DMS53 (cell line): ENCODE data around the gene RTP2.
A peak's percentile ranks its signal among the peaks of the same experiment; 100 is the strongest.

Experiments used
- DNase-seq: peaks from one replicate; lab custom pipeline; 2025; lab: John Stamatoyannopoulos, UW

The RTP2 gene, protein sequence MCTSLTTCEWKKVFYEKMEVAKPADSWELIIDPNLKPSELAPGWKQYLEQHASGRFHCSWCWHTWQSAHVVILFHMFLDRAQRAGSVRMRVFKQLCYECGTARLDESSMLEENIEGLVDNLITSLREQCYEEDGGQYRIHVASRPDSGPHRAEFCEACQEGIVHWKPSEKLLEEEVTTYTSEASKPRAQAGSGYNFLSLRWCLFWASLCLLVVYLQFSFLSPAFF

GRCh38 chr3:187702507-187703033 lies at the start of gene RTP2:
TSS of gene RTP2 (minus strand) at chr3:187702557. CDS start at chr3:187702128, 429 bp downstream.
- DNase-seq, result no peak

DNA sequence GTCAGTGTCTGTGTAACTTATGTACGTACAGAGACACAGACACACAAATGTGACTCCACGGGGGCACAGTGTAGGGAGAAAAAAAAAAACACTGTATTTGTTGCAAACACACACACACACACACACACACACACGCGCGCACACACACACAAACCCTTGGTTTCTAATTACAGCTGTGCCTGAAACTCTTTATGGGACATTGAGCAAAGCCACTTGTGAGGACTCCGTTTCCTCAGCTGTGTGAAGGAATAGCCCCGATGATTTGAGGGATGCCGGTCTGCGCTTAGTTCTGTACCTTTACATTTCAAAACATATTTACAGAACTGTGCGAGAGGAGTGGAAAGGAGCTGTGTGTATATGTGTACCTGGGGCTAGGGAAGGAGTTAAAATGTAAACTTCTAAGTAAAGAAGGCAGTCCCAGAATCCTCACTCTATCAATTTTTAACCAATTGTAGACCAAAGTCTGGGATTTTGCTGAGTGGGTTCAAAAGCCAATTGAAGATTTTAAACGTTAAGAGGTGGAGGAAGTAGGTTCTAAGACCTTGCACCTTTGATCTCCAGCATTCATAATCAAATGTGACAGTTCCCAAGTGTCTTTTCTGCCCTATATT lies 48.3 kb upstream of the RTP2 start:
- peak; percentile 86 for DNase-seq

GRCh38 chr3:187750006-187750512 lies 47.7 kb upstream of the RTP2 start:
- peak; percentile 97 for DNase-seq

DNA sequence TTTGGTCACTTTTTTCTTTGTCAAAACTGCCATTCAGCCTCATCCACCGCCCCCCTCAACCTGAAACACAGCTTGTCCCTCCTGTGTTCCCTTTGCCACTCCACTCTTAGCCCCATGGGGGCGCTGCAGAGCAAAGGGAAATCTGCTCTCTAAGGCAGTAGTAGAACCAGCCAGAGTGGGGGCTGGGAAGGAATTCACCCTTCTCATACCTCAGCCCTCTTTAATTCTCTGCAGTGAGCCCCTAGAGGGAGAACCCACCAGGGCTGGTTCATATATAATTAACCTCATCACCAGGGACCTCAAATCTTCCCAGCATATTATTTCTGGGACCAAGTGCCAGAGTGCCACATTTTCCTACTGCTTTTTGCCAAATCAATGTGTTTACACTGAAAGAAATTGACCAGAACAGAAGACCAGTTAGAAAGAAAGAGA lies 45.7 kb upstream of the RTP2 start:
- peak; percentile 88 for DNase-seq

DNA sequence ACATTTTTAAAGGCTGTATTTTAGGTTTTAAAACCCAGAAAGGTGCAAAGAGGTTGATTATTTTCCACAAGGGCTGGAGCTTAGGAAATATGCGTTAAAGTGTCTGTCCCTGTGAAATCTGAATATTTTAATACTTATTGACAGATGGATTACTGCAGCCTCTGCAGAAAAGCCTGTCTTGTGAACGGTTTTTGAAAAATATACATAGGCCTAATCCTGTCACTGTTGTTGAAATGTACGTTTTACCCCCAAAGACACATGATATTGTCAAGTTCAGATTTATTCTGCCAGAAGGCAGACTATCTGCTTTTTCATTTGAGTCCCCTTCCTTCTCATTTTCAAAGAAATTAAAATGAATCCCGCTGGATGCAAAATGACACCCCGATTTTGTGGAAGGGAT lies 45.1 kb upstream of the RTP2 start:
- peak; percentile 8 for DNase-seq

DNA sequence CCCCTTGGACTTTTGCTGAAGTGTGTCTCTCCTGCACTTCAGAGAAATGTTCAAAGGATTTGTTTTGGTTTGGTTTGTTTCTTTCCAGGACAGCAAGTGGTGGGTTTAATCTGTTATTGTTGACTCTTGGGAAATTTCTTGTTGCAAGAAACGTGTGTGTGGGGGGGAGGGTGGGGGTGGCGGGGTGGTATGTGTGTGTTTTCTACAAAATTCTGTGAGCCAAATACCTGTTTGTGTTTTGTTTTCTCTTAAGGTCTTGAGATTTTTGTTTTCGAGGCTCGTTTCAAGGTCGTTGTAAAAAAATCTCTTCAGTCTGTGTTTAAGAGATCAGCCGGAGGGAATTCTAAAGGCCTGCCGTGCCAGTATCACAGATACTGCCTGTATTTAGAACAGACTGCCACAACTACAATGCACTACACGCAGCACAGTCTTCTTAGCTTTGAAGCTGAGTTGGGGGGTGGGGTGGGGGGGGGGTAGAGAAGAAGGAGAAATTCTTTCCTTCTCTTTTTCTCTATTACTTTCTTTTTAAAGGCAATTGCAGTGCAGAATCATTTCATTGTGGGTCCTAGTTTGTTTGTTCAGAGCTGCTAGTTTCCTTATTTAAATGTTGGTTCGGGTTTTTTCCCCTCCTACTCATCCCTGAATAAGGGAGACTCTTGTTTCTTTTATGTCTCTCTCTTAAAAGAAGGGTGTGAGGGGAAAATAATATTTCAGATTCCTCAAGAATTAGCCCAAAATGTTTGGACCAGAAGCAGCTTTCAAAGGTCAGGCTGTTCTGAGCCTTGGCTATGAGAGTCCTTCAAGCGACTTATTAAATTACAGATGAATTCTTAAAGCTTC lies 44.3 kb upstream of the RTP2 start:
- peak; percentile 59 for DNase-seq

GRCh38 chr3:187746059-187746441 lies 43.7 kb upstream of the RTP2 start:
- DNase-seq, result no peak

- peak; percentile 94 for DNase-seq
These were observed 43.1 kb upstream of the RTP2 start, which contains the start of gene BCL6 for GRCh38 chr3:187745201-187746058. TSS of gene BCL6 (minus strand) at chr3:187745468. CDS start at chr3:187733693, 11,775 bp downstream.

DNA sequence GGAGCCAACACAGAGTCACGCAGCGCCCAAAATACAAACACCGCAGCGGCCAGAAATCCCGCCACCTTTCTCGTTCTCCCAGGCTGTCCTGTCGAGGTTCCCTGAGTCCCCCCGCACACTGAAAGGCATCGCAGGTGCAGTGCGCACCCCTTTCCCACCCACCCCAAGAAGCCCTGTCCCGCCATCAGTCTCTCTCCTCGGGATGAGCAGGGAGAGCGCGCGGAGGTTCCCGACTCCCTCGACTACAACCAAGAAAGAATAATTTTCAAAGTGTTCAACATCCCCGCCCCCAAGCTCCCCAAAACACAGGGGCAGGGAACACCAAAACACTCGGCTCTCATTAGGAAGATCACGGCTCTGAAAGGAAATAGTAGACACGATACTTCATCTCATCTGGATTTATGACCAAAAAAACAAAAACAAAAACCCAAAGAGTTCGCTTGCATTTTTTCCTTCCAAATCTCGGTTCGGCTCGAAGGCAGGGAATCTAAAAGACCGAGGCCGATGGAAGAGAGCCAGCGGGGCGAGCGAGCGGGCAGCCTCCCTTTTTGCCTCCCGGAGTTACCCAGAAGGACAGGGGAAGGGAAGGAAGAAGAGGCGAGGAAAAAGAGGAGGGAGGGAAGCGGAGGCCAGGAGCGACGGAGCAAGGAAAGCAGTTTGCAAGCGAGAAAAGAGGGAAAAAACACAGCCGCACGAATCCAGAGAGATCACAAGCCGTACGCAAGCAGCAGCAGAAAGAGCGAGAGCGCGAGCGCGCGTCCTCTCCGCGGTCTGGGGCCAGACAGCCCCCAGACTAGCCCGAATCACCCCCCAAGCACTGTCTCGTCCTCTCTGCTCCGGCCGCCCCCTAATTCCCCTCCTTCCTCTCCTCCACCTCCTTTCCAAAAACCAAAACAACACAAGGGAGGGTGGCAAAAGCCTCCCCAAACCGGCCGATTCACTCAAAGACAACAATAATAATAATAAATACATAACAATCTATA lies 42.1 kb upstream of the RTP2 start:
- DNase-seq, result peak; percentile 67

GRCh38 chr3:187743195-187744141 lies 41.1 kb upstream of the RTP2 start:
- peak; percentile 46 for DNase-seq

- DNase-seq, result no peak
These were observed 40.2 kb upstream of the RTP2 start for GRCh38 chr3:187742351-187743171.

DNA sequence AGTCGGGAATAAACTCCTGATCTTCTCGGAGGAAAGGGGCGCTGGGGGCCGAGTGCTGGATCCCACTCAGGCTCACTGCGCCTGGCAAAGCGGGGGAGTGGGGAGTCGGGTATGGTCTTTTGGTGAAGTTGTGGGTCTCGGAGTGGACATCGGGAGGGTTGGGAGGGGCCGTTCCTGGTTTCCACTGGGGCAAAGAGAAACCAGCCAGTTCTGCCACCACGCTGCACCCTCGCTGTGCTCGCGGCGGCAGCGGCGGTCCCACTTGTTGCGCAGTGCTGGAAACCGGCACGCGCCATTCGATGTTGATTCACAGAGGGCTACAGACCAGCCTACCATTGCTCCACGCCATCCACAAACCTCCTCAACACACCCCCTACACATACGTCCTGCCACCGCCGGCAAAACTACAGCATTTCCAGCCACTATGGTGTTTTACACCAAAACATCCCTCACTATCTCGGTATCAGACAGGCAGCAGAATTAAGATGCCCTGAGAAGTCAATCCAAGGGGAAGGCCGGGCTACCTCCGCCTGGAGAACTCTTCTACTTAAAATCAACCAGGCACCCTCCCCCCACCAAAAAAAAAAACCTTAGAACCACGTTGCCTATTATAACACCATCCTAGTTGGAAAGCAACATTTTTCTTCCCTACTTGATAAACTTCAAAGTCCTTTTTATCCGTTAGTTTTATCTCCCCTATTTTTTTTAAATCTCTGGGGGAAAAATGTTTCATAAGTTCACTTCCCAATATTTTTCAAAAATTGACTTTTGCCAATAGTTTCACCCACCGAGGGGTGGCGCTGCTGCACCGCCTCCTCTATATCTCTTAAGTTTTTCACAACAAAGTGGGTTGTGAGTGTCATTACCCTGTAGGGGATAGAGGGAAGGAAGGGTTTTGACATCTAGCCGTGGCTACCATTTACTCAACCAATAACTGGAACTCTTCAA lies 39.3 kb upstream of the RTP2 start:
- DNase-seq, result peak; percentile 81

GRCh38 chr3:187740421-187741399 lies 38.4 kb upstream of the RTP2 start:
- DNase-seq, result peak; percentile 70

DNA sequence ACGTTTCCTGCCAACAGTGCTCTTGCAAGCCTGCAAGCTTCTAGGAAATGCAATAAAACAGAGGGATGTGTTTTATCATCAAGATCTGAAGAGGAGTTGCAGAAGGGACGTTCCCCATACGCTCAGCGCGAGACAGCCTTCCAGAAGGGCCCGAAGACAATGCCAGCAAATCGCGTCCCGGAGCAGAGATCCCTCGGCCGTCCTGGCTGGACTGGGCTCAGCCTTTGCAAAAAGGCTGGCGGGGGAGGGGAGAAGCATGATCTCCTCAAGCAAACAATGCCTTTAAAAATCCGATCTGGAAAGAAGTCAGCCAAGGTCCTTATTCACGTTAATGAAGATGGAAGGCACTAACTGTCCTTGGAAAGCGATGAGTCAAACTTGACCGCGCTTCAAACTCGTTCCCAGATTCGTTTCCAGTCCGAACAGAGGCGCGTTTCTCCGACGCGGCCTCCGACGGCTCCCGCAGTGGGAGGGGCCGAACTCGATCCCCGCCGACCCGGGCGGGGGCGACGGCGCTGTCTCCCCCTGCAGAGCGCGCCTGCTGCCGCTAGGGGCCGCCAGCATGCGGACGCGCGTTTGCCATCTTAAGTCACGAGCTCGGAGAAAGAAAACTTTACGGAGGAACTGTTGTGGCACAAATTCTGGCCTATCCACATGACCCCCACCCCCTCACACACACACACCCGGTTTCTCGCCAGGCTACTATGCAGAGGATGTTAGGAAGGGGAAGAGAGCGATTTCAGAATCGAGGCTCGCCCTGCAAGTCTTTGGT lies 37.4 kb upstream of the RTP2 start:
- DNase-seq, result peak; percentile 62

- DNase-seq, result peak; percentile 53
These were observed 36.8 kb upstream of the RTP2 start for GRCh38 chr3:187739094-187739560.
